HepG2 (cell line): ENCODE results near the gene TIAM1. TPM values are rescaled to one million over a fixed set of nuclear protein-coding genes. Genes with fewer than 3 reads are reported as not detected.

Source experiments
- ATAC-seq: fragments of 200-7000 bp; cut with Tn5 transposase; 3 replicates; pipeline ENCODE4 v1.9.1; 2020; ENCODE audit warnings: mild to moderate bottlenecking, moderate library complexity
- BruUV-seq: library from RNA; stranded (reverse); fragments of 400-500 nt; replicated peaks from 2 replicates; lab custom pipeline; 2021; lab: Mats Ljungman, UMichigan
- CTCF ChIA-PET: fragments of 300-600 bp; formaldehyde crosslinking; extraction: SDS; loops from one replicate; lab custom pipeline; 2021; ENCODE audit warnings: low total read pairs, inconsistent platforms, low intra/inter-chr PET ratio; lab: Yijun Ruan, JAX
- POLR2A ChIA-PET: fragments of 350-600 bp; sonication (Branson Sonifier 250); formaldehyde crosslinking; loops from one replicate; lab custom pipeline; 2020; ENCODE audit warnings: antibody characterized with exemption, inconsistent platforms; lab: Yijun Ruan, JAX
- DNase-seq: peaks from one replicate; pipeline ENCODE4 v3.0.0-alpha.2; 2015; ENCODE audit warnings: low spot score
- FAIRE-seq: peaks from 3 replicates; lab custom pipeline; 2011; peaks lifted over from hg19 to GRCh38; lab: Jason Lieb, UNC
- H2AFZ ChIP-seq: one replicate; pipeline ENCODE4 v1.6.1; 2011; ENCODE audit warnings: low read length, inconsistent platforms
- H3K27ac ChIP-seq: fragments of 300-600 bp; 3 replicates; pipeline ENCODE4 v1.8.0; 2011; ENCODE audit warnings: mixed run types, mild to moderate bottlenecking, mixed read lengths, low read length, inconsistent platforms; ENCODE audit not compliant: insufficient read depth; ENCODE audit errors: extremely low read length
- H3K27me3 ChIP-seq, 2 experiments: fragments of 200-600 bp in 1 of 2; 2 replicates in 1 of 2; 3 replicates in 1 of 2; pipeline versions ENCODE4 v1.6.0 to v1.8.0; 2011; ENCODE audit warnings: low read length in 2 of 2, mild to moderate bottlenecking in 2 of 2, moderate library complexity in 2 of 2, inconsistent platforms in 1 of 2; ENCODE audit not compliant: insufficient read depth in 2 of 2, control insufficient read depth in 1 of 2
- H3K36me3 ChIP-seq, 2 experiments: fragments of 200-600 bp in 1 of 2; replicated peaks in 1 of 2; 2 replicates in 1 of 2; 3 replicates in 1 of 2; pipeline versions ENCODE4 v1.5.1 to v1.8.0; 2011; ENCODE audit warnings: low read length in 2 of 2, inconsistent platforms in 1 of 2; ENCODE audit not compliant: insufficient read depth in 2 of 2, control insufficient read depth in 1 of 2
- H3K4me1 ChIP-seq: 2 replicates; pipeline ENCODE4 v1.5.1; 2012; ENCODE audit warnings: low read length, inconsistent platforms; ENCODE audit not compliant: insufficient read depth
- H3K4me2 ChIP-seq: 2 replicates; pipeline ENCODE4 v1.6.0; 2011; ENCODE audit warnings: low read depth, low read length, inconsistent platforms
- H3K4me3 ChIP-seq, 3 experiments: fragments of 200-600 bp in 1 of 3; sonication (generic), shearing (Covaris generic) in 1 of 3; replicated peaks in 1 of 3; 2 replicates each; pipeline ENCODE4 v1.5.1; 2011 to 2016; ENCODE audit warnings: low read length in 3 of 3, inconsistent platforms in 2 of 3, low read depth in 2 of 3, mild to moderate bottlenecking in 2 of 3, control low read depth in 1 of 3, mixed read lengths in 1 of 3; ENCODE audit not compliant: insufficient read depth in 1 of 3
- H3K79me2 ChIP-seq: one replicate; pipeline ENCODE4 v1.6.1; 2011; ENCODE audit warnings: low read length, inconsistent platforms; ENCODE audit not compliant: insufficient read depth
- H3K9ac ChIP-seq: 2 replicates; pipeline ENCODE4 v1.6.0; 2011; ENCODE audit warnings: mild to moderate bottlenecking, low read depth, low read length, inconsistent platforms; ENCODE audit not compliant: insufficient read depth
- H3K9me3 ChIP-seq: 2 replicates; pipeline ENCODE4 v1.5.1; 2012; ENCODE audit warnings: mild to moderate bottlenecking, low read length
- H4K20me1 ChIP-seq: 2 replicates; pipeline ENCODE4 v1.6.0; 2011; ENCODE audit warnings: inconsistent platforms, mild to moderate bottlenecking, low read length, moderate library complexity; ENCODE audit not compliant: insufficient read depth
- FOSL1 ChIP-seq: sonication (generic); formaldehyde crosslinking; IDR thresholded peaks from 2 replicates; pipeline ENCODE4 v1.9.0; 2021; ENCODE audit warnings: missing genetic modification reagents, borderline replicate concordance
- FOXA3 ChIP-seq: IDR thresholded peaks from 2 replicates; pipeline ENCODE4 v1.6.1; 2016; ENCODE audit warnings: missing genetic modification reagents, missing compliant biosample characterization
- HDAC6 ChIP-seq: fragments of 200-600 bp; sonication (generic); IDR thresholded peaks from 2 replicates; pipeline ENCODE4 v1.7.0; 2017; ENCODE audit warnings: mild to moderate bottlenecking, antibody characterized with exemption, low read length, low read depth
- KLF12 ChIP-seq: sonication (generic); formaldehyde crosslinking; IDR thresholded peaks from 2 replicates; pipeline ENCODE4 v1.4.0; 2020; ENCODE audit warnings: missing genetic modification reagents, borderline replicate concordance
- RBM22 ChIP-seq: fragments of 200-400 bp; formaldehyde crosslinking; optimal IDR thresholded peaks from 2 replicates; pipeline ENCODE3; 2017; ENCODE audit warnings: mild to moderate bottlenecking, low read length, moderate library complexity
- ZBTB42 ChIP-seq: sonication (generic); formaldehyde crosslinking; IDR thresholded peaks from 2 replicates; pipeline ENCODE4 v1.5.0; 2020; ENCODE audit warnings: mild to moderate bottlenecking, missing genetic modification reagents
- ZNF530 ChIP-seq: sonication (generic); formaldehyde crosslinking; IDR thresholded peaks from 2 replicates; pipeline ENCODE4 v1.5.0; 2020; ENCODE audit warnings: low read depth, mild to moderate bottlenecking, missing genetic modification reagents
- ZNF768 ChIP-seq: sonication (generic); formaldehyde crosslinking; IDR thresholded peaks from 2 replicates; pipeline ENCODE4 v1.4.0; 2020; ENCODE audit warnings: missing genetic modification reagents
- WGBS: methylation state at CpG from one replicate; pipeline ENCODE4 v1.1.6; 2017; ENCODE audit warnings: low lambda C conversion rate; 5-methylcytosine and 5-hydroxymethylcytosine counted together
- in situ Hi-C: cut with HindIII; loops from 2 replicates; pipeline ENCODE4 v1.10.0; 2017; ENCODE audit warnings: low pct_unique_long_range_greater_than_20kb; ENCODE audit not compliant: extremely low pct_ligation_motif_present
- intact Hi-C: fragments of 100-400 bp; cut with micrococcal nuclease; formaldehyde crosslinking; loops from one replicate; pipeline ENCODE4 v1.10.0; 2022; ENCODE audit not compliant: unreplicated experiment
- polyA plus RNA-seq, 8 experiments: library from polyadenylated mRNA; depleted of rRNA in 3 of 8; stranded (reverse) in 7 of 8; unstranded in 1 of 8; fragments of >200 nt; fragmentation: Illumina TruSeq in 4 of 8; extraction: Trizol in 4 of 8; gene quantifications; 2 replicates each; pipeline versions ENCODE4 v1.2.1 to v1.2.3, GENCODE V29; 2011 to 2016; ENCODE audit warnings: low read depth in 4 of 8, missing spikeins in 1 of 8, mixed read lengths in 1 of 8; ENCODE audit not compliant: insufficient read depth in 1 of 8
- total RNA-seq, 5 experiments: library from RNA; depleted of rRNA; stranded (reverse); fragments of >200 nt; fragmentation: Illumina TruSeq; extraction: Trizol; gene quantifications; 2 replicates each; pipeline ENCODE4 v1.2.3, GENCODE V29; 2016; ENCODE audit warnings: low read depth in 1 of 5
- TF ChIP-seq, protein P1 (sequence below): sonication (generic); formaldehyde crosslinking; IDR thresholded peaks from 2 replicates; pipeline ENCODE4 v1.4.0; 2020; ENCODE audit warnings: low read depth, mild to moderate bottlenecking, missing genetic modification reagents
- TF ChIP-seq, protein P2 (sequence below): sonication (generic); formaldehyde crosslinking; IDR thresholded peaks from 2 replicates; pipeline ENCODE4 v1.4.0; 2020; ENCODE audit warnings: mild to moderate bottlenecking, low read depth, missing genetic modification reagents
- TF ChIP-seq, protein P3 (sequence below): sonication (generic); formaldehyde crosslinking; conservative IDR thresholded peaks from 2 replicates; pipeline ENCODE4 v1.4.0; 2020; ENCODE audit warnings: missing genetic modification reagents

The TIAM1 gene
- total and polyA plus RNA-seq, 2 of the 13 experiments (the other 11 are each of a cell fraction or from before 2014, with no cell fraction given): 0.13 to 0.24 TPM

DNA sequence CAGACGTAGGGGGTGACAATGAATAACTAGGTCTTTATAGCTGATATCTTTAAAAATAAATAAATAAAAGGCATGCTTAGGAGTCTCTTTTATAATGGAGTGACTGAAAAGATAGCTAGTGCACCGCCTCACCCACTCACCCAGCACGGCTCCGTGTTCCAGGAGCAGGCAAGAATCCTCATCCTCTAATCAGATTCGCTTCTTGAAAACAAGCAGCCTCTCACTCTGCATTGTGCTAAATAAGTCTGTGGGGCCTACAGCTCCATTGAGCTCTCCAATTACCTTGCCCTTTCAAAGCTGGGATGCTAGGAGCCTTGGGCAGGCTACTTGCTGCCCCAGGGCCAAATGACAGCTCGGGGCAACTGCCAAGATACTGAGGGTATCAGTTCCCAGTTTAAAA is 91.5 kb downstream of the TIAM1 start (continued):
- TF ChIP-seq, protein P1, sequence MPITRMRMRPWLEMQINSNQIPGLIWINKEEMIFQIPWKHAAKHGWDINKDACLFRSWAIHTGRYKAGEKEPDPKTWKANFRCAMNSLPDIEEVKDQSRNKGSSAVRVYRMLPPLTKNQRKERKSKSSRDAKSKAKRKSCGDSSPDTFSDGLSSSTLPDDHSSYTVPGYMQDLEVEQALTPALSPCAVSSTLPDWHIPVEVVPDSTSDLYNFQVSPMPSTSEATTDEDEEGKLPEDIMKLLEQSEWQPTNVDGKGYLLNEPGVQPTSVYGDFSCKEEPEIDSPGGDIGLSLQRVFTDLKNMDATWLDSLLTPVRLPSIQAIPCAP (CRISPR knock-in tag): no peak

DNA sequence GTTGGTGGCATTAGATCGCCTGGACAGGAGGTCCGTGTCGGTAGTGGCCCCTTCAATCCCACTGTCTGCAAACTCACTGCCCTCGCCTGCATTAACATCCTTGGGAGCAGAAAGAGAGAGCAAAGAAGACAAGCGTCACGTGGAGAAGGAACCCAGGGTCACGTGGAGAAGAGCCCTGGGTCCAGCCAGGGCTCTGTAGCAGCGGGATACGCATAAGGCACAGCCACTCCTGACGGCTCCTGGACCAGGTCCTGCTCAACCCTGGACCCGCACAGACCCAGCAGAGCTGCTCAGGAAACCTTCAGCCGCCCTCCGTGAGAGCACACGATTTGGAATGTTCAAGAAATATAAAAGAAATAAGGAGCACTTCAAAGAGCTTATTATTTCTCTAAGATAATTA is 92.0 kb downstream of the TIAM1 start:
- ATAC-seq: no peak
- POLR2A ChIA-PET: no interaction called here
- intact Hi-C loops: no loop called here
- Histone ChIP-seq H2AFZ (no peak overlapping the region), H3K9ac (no peak overlapping the region), H3K4me3 (no peak overlapping the region), H3K36me3 (no peaks in the 10 kb centered on the region), H3K4me1 (no peaks in the 10 kb centered on the region), H3K27me3 (no peaks in the 10 kb centered on the region; a peak in 1 of 5 replicates), H3K4me2 (no peak overlapping the region), H3K27ac (no peak overlapping the region), H3K79me2 (no peaks in the 10 kb centered on the region), H3K9me3 (peaks cover 13% of the 10 kb centered on the region; the same call in 1 of the 2 replicates), H4K20me1 (no peaks in the 10 kb centered on the region)
- no peak for TF ChIP-seq ZBTB42 (CRISPR knock-in tag)
- TF ChIP-seq ZNF768: no peak
- TF ChIP-seq HDAC6: no peak
- in situ Hi-C loops: no loop called here
- 61% methylated on average over 14 of the region's 14 CpGs for WGBS
- FAIRE-seq: no peak
- no TSS peak for BruUV-seq
- DNase-seq: no peak
- CTCF ChIA-PET: no interaction called here

- TF ChIP-seq FOSL1 (CRISPR knock-in tag): no peak
- TF ChIP-seq, protein P2, sequence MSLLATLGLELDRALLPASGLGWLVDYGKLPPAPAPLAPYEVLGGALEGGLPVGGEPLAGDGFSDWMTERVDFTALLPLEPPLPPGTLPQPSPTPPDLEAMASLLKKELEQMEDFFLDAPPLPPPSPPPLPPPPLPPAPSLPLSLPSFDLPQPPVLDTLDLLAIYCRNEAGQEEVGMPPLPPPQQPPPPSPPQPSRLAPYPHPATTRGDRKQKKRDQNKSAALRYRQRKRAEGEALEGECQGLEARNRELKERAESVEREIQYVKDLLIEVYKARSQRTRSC: no peak
- TF ChIP-seq KLF12 (CRISPR knock-in tag): no peak
- TF ChIP-seq RBM22: no peak
- TF ChIP-seq FOXA3 (CRISPR knock-in tag): no peak
- no peak for TF ChIP-seq ZNF530 (CRISPR knock-in tag)
- TF ChIP-seq, protein P3, sequence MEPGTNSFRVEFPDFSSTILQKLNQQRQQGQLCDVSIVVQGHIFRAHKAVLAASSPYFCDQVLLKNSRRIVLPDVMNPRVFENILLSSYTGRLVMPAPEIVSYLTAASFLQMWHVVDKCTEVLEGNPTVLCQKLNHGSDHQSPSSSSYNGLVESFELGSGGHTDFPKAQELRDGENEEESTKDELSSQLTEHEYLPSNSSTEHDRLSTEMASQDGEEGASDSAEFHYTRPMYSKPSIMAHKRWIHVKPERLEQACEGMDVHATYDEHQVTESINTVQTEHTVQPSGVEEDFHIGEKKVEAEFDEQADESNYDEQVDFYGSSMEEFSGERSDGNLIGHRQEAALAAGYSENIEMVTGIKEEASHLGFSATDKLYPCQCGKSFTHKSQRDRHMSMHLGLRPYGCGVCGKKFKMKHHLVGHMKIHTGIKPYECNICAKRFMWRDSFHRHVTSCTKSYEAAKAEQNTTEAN: no peak
- no peak for DNase-seq
- WGBS: 85% methylated on average over 19 of the region's 28 CpGs
- H3K36me3 ChIP-seq: no peaks in the 10 kb centered on the region
- in situ Hi-C loops: no loop called here
- no peaks in the 10 kb centered on the region; a peak in 1 of 5 replicates for H3K27me3 ChIP-seq
- H2AFZ ChIP-seq: no peak overlapping the region
- FAIRE-seq: no peak
- H4K20me1 ChIP-seq: no peaks in the 10 kb centered on the region
- no peak overlapping the region for H3K4me2 ChIP-seq
- POLR2A ChIA-PET: no interaction called here
- H3K9me3 ChIP-seq: peaks cover 13% of the 10 kb centered on the region; the same call in 1 of the 2 replicates
- BruUV-seq: no TSS peak
- CTCF ChIA-PET: no interaction called here
- no peak for ATAC-seq
- no peak overlapping the region for H3K27ac ChIP-seq
- H3K4me1 ChIP-seq: no peaks in the 10 kb centered on the region
- H3K4me3 ChIP-seq: no peak overlapping the region
- intact Hi-C loops: no loop called here
- no peaks in the 10 kb centered on the region for H3K79me2 ChIP-seq
- no peak overlapping the region for H3K9ac ChIP-seq
These were observed 92.4 kb downstream of the TIAM1 start for GRCh38 chr21:31251686-31252085.
